OCI-LY1 (cell line): ENCODE data around the gene IL10RB.

ENCODE experiments used
- H2AFZ ChIP-seq: fragments of 200-600 bp; sonication (generic), shearing (Covaris generic); 2 replicates; pipeline ENCODE4 v1.6.0; 2014; ENCODE audit warnings: antibody characterized with exemption, mild to moderate bottlenecking, low read length
- H3F3A ChIP-seq: fragments of 200-600 bp; sonication (generic), shearing (Covaris generic); 2 replicates; pipeline ENCODE4 v1.6.0; 2014; ENCODE audit warnings: mild to moderate bottlenecking, antibody characterized with exemption, low read length, moderate library complexity; ENCODE audit not compliant: insufficient read depth
- H3K27ac ChIP-seq: fragments of 200-600 bp; sonication (generic); 2 replicates; pipeline ENCODE4 v1.5.1; 2014; ENCODE audit warnings: low read length, mixed run types, mild to moderate bottlenecking, low read depth; ENCODE audit not compliant: poor library complexity, severe bottlenecking
- H3K27me3 ChIP-seq: fragments of 200-600 bp; sonication (generic); 2 replicates; pipeline ENCODE4 v1.6.0; 2014; ENCODE audit warnings: antibody characterized with exemption, mild to moderate bottlenecking, low read length, moderate library complexity; ENCODE audit not compliant: insufficient read depth
- H3K36me3 ChIP-seq: fragments of 200-600 bp; sonication (generic); 2 replicates; pipeline ENCODE4 v1.6.1; 2014; ENCODE audit warnings: mild to moderate bottlenecking, antibody characterized with exemption, low read length, moderate library complexity, mixed read lengths; ENCODE audit not compliant: insufficient read depth
- H3K4me1 ChIP-seq: fragments of 200-600 bp; sonication (generic); 2 replicates; pipeline ENCODE4 v1.5.1; 2014; ENCODE audit warnings: mild to moderate bottlenecking, low read length, moderate library complexity; ENCODE audit not compliant: insufficient read depth, severe bottlenecking
- H3K4me2 ChIP-seq: fragments of 200-600 bp; sonication (generic), shearing (Covaris generic); 2 replicates; pipeline ENCODE4 v1.6.1; 2014; ENCODE audit warnings: low read length
- H3K4me3 ChIP-seq: fragments of 200-600 bp; sonication (generic); 2 replicates; pipeline ENCODE4 v1.5.1; 2014; ENCODE audit warnings: low read length, low read depth, mild to moderate bottlenecking, mixed read lengths; ENCODE audit not compliant: poor library complexity, severe bottlenecking
- H3K79me2 ChIP-seq: fragments of 200-600 bp; shearing (Covaris generic); 2 replicates; pipeline ENCODE4 v1.6.1; 2016; ENCODE audit warnings: mixed run types, low read length, mixed read lengths; ENCODE audit not compliant: insufficient read depth
- H3K9ac ChIP-seq: fragments of 200-600 bp; sonication (generic), shearing (Covaris generic); 2 replicates; pipeline ENCODE4 v1.6.1; 2014; ENCODE audit warnings: mild to moderate bottlenecking, low read length, mixed read lengths
- H3K9me2 ChIP-seq: fragments of 200-600 bp; sonication (generic), shearing (Covaris generic); 2 replicates; pipeline ENCODE4 v1.6.1; 2014; ENCODE audit warnings: low read depth, mild to moderate bottlenecking, low read length, mixed read lengths
- H3K9me3 ChIP-seq: fragments of 200-600 bp; shearing (Covaris generic); 2 replicates; pipeline ENCODE4 v1.6.1; 2014; ENCODE audit warnings: low read length, mixed read lengths
- H4K20me1 ChIP-seq: fragments of 200-600 bp; sonication (generic), shearing (Covaris generic); 2 replicates; pipeline ENCODE4 v1.6.0; 2016; ENCODE audit warnings: mild to moderate bottlenecking, low read length; ENCODE audit not compliant: insufficient read depth
- CTCF ChIP-seq: fragments of 200-600 bp; sonication (generic), shearing (Covaris generic); IDR thresholded peaks from 2 replicates; pipeline ENCODE4 v1.5.1; 2017; ENCODE audit warnings: mild to moderate bottlenecking, antibody characterized with exemption, low read length, moderate library complexity, mixed read lengths
- EZH2 ChIP-seq: fragments of 200-600 bp; sonication (generic), shearing (Covaris generic); IDR thresholded peaks from 2 replicates; pipeline ENCODE4 v1.8.0; 2017; ENCODE audit warnings: borderline replicate concordance, mixed run types, mild to moderate bottlenecking, antibody characterized with exemption, low read length, moderate library complexity, mixed read lengths

IL10RB gene

DNA sequence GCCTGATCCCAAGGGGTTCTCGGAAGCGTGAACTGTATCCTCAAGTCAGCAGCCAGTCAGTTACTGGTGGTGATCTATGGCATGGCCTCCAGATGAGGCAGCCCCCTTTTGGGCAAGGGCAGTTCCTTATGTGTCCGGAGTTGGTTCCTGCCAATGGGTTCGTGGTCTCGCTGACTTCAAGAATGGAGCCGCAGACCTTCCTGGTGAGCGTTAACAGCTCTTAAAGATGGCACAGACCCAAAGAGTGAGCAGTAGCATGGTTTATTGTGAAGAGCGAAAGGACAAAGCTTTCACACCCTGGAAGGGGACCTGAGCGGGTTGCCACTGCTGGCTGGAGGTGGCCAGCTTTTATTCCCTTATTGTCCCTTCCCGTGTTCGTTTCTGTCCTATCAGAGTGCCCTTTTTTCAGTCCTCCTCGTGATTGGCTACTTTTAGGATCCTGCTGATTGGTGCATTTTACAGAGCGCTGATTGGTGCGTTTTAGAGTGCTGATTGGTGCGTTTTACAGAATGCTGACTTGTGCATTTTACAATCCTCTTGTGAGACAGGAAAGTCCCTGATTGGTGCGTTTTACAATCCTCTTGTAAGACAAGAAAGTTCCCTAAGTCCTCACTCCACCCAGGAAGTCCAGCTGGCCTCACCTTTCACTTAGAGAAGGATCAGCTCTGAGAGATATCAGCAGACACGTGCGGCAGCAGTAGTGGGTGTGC is 8.9 kb upstream of the IL10RB start:
- no peak for TF ChIP-seq EZH2
- TF ChIP-seq CTCF: no peak
- H4K20me1 ChIP-seq: no peaks in the 10 kb centered on the region
- H3K4me1 ChIP-seq: peaks cover 31% of the 10 kb centered on the region
- H3K9ac ChIP-seq: no peak overlapping the region
- H2AFZ ChIP-seq: no peak overlapping the region
- H3K9me3 ChIP-seq: no peaks in the 10 kb centered on the region
- no peaks in the 10 kb centered on the region for H3K27me3 ChIP-seq
- no peak overlapping the region for H3K27ac ChIP-seq
- H3K4me2 ChIP-seq: no peak overlapping the region
- no peaks in the 10 kb centered on the region for H3K9me2 ChIP-seq
- no peaks in the 10 kb centered on the region for H3F3A ChIP-seq
- H3K36me3 ChIP-seq: peaks cover 76% of the 10 kb centered on the region
- no peaks in the 10 kb centered on the region for H3K79me2 ChIP-seq
- H3K4me3 ChIP-seq: no peak overlapping the region

GRCh38 chr21:33258475-33258874 is 7.7 kb upstream of the IL10RB start:
- Histone ChIP-seq H4K20me1 (no peaks in the 10 kb centered on the region), H3K36me3 (peaks cover 76% of the 10 kb centered on the region), H3K27ac (peak overlapping the region; percentile 86), H3K27me3 (no peaks in the 10 kb centered on the region), H3K4me1 (peaks cover 31% of the 10 kb centered on the region), H3K9me2 (no peaks in the 10 kb centered on the region), H3K9ac (no peak overlapping the region), H3F3A (no peaks in the 10 kb centered on the region), H3K4me3 (no peak overlapping the region), H3K4me2 (no peak overlapping the region), H3K9me3 (no peaks in the 10 kb centered on the region), H3K79me2 (no peaks in the 10 kb centered on the region), H2AFZ (no peak overlapping the region)
- TF ChIP-seq CTCF (no peak), EZH2 (no peak)

DNA sequence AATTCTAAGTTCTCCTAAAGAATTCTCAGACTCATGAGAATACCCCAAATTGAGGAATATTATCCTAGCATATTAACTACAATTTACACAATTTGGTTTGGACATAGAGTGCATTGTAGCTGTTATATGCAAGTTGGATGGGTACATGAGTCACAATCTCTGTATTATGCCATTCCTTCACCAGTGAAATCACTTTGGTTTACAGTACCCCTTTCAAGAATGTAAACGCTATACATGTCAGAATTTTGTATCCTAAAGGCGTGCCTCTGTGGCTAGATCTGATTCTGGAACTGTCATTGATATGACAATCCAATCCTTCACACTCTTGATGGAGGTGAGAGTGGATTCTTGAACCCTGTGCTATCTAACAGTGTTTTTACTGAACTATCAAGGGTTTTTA is 6.7 kb upstream of the IL10RB start:
- Histone ChIP-seq H3K79me2 (no peaks in the 10 kb centered on the region), H3K9ac (peak overlapping the region; percentile 6; the same call in 1 of the 2 replicates), H3K36me3 (peaks cover 69% of the 10 kb centered on the region), H4K20me1 (no peaks in the 10 kb centered on the region), H3K9me3 (no peaks in the 10 kb centered on the region), H3K9me2 (no peaks in the 10 kb centered on the region), H3K4me2 (peak overlapping the region; percentile 10; the same call in 1 of the 2 replicates), H3K4me1 (peaks cover 31% of the 10 kb centered on the region), H3K4me3 (no peak overlapping the region), H3F3A (no peaks in the 10 kb centered on the region), H3K27me3 (no peaks in the 10 kb centered on the region), H3K27ac (peak overlapping the region; percentile 86), H2AFZ (no peak overlapping the region)
- TF ChIP-seq EZH2 (no peak), CTCF (no peak)
